GM12878 (cell line): ENCODE measurements around the gene PRKCE.

Source experiments
- CTCF ChIP-seq, 3 experiments: IDR thresholded peaks in 2 of 3; conservative IDR thresholded peaks in 1 of 3; 2 replicates each; pipeline ENCODE4 v1.5.1; 2011; ENCODE audit warnings: low read depth in 3 of 3, low read length in 3 of 3, mild to moderate bottlenecking in 3 of 3, control low read depth in 2 of 3, moderate library complexity in 2 of 3, inconsistent platforms in 1 of 3, mixed read lengths in 1 of 3; ENCODE audit not compliant: control insufficient read depth in 2 of 3, insufficient read depth in 1 of 3; ENCODE audit errors: extremely low read depth in 1 of 3
- EP300 ChIP-seq, 2 experiments: fragments of 150-350 bp in 1 of 2; IDR thresholded peaks; 2 replicates each; pipeline ENCODE4 v1.6.1; 2011 to 2012; ENCODE audit warnings: low read depth in 2 of 2, low read length in 2 of 2, borderline replicate concordance in 1 of 2, improper control_type of control experiment in 1 of 2, inconsistent platforms in 1 of 2; ENCODE audit not compliant: control insufficient read depth in 1 of 2
- HCFC1 ChIP-seq: fragments of 150-350 bp; IDR thresholded peaks from 2 replicates; pipeline ENCODE4 v1.6.1; 2014; ENCODE audit warnings: low read length
- NRF1 ChIP-seq: conservative IDR thresholded peaks from 2 replicates; pipeline ENCODE4 v1.6.1; 2011; ENCODE audit warnings: mild to moderate bottlenecking, low read depth, low read length, improper control_type of control experiment
- POLR2A ChIP-seq: IDR thresholded peaks from 2 replicates; pipeline ENCODE4 v1.6.1; 2011; ENCODE audit warnings: low read depth, mild to moderate bottlenecking, low read length
- SP1 ChIP-seq: IDR thresholded peaks from one replicate; pipeline ENCODE4 v1.6.1; 2011; ENCODE audit warnings: low read depth, low read length
- TF ChIP-seq, protein P1 (sequence below): IDR thresholded peaks from 2 replicates; pipeline ENCODE4 v1.6.1; 2012; ENCODE audit warnings: mild to moderate bottlenecking, low read depth, low read length

DNA sequence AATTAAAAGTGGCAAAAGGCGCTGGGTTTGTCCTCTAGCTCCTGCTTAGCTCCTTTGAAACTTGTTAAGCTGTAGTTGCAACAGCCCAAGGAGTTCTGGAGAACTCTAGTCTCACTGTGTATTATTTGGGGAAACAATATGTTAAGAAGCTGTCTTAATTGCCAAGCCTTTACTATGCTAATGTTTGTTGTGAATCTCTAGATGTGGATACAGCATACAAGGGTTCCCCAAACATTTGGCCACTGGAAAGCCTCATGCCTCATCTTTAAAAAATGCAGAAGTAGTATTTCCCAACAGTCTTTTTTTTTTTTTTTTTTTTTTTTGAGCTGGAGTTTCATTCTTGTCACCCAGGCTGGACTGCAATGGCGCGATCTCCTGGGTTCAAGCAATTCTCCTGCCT, 236.7 kb downstream of the PRKCE start:
- no peak for TF ChIP-seq POLR2A
- TF ChIP-seq SP1, result no peak
- no peak for TF ChIP-seq CTCF (IDR thresholded peaks at IDR 0.05 in 2 of 3, conservative IDR thresholded peaks at IDR 0.05 in 1 of 3; ENCODE audit: control insufficient read depth in 2 of 3, extremely low read depth in 1 of 3, insufficient read depth in 1 of 3, low read depth in 3 of 3, low read length in 3 of 3)
- TF ChIP-seq, protein P1, sequence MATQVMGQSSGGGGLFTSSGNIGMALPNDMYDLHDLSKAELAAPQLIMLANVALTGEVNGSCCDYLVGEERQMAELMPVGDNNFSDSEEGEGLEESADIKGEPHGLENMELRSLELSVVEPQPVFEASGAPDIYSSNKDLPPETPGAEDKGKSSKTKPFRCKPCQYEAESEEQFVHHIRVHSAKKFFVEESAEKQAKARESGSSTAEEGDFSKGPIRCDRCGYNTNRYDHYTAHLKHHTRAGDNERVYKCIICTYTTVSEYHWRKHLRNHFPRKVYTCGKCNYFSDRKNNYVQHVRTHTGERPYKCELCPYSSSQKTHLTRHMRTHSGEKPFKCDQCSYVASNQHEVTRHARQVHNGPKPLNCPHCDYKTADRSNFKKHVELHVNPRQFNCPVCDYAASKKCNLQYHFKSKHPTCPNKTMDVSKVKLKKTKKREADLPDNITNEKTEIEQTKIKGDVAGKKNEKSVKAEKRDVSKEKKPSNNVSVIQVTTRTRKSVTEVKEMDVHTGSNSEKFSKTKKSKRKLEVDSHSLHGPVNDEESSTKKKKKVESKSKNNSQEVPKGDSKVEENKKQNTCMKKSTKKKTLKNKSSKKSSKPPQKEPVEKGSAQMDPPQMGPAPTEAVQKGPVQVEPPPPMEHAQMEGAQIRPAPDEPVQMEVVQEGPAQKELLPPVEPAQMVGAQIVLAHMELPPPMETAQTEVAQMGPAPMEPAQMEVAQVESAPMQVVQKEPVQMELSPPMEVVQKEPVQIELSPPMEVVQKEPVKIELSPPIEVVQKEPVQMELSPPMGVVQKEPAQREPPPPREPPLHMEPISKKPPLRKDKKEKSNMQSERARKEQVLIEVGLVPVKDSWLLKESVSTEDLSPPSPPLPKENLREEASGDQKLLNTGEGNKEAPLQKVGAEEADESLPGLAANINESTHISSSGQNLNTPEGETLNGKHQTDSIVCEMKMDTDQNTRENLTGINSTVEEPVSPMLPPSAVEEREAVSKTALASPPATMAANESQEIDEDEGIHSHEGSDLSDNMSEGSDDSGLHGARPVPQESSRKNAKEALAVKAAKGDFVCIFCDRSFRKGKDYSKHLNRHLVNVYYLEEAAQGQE, result no peak
- no peak for TF ChIP-seq NRF1
- TF ChIP-seq HCFC1, result no peak
- no peak for TF ChIP-seq EP300 (IDR thresholded peaks at IDR 0.05; ENCODE audit: borderline replicate concordance in 1 of 2, control insufficient read depth in 1 of 2, low read depth in 2 of 2, low read length in 2 of 2)
